Skeletal muscle tissue (tissue), 4 donors: ENCODE results near the gene COMT. TPM values are rescaled to one million over a fixed set of nuclear protein-coding genes. Genes with fewer than 3 reads are reported as not detected.

Experiments used
- H3K27ac ChIP-seq: one replicate; pipeline ENCODE4 v1.7.0; 2013; ENCODE audit warnings: mild to moderate bottlenecking, low read depth, low read length, inconsistent platforms
- H3K27me3 ChIP-seq, 3 donors: one replicate each; pipeline ENCODE4 v1.7.0; 2013; ENCODE audit warnings: low read length in 3 of 3; ENCODE audit not compliant: control insufficient read depth in 3 of 3, insufficient read depth in 3 of 3
- H3K36me3 ChIP-seq, 3 donors: one replicate each; pipeline ENCODE4 v1.7.0; 2013; ENCODE audit warnings: low read length in 3 of 3; ENCODE audit not compliant: control insufficient read depth in 3 of 3, insufficient read depth in 3 of 3
- H3K4me1 ChIP-seq, 3 donors: one replicate each; pipeline ENCODE4 v1.7.0; 2013; ENCODE audit warnings: low read length in 3 of 3, mild to moderate bottlenecking in 3 of 3; ENCODE audit not compliant: control insufficient read depth in 3 of 3, insufficient read depth in 3 of 3
- H3K4me3 ChIP-seq, 3 donors: one replicate each; pipeline ENCODE4 v1.7.0; 2013; ENCODE audit warnings: low read length in 3 of 3
- H3K9ac ChIP-seq, 3 donors: one replicate each; pipeline ENCODE4 v1.7.0; 2013; ENCODE audit warnings: low read length in 3 of 3, mild to moderate bottlenecking in 3 of 3, moderate library complexity in 2 of 3, low read depth in 1 of 3
- H3K9me3 ChIP-seq, 3 donors: one replicate each; pipeline ENCODE4 v1.7.0; 2013; ENCODE audit warnings: low read length in 3 of 3; ENCODE audit not compliant: control insufficient read depth in 3 of 3
- total RNA-seq: library from RNA; depleted of rRNA; stranded (reverse); fragments of >200 nt; gene quantifications from one replicate; pipeline ENCODE4 v1.2.3, GENCODE V29; 2014
- donor health status: Osteomylitis.

The COMT gene
- total RNA-seq, 1 donor from 2014 or later: 25.6 TPM

- Histone ChIP-seq H3K9me3 (no peaks in the 10 kb centered on the region), H3K27me3 (peaks cover 0 to 7% (median 0%) of the 10 kb centered on the region in 3 donors), H3K4me1 (peaks cover 36 to 58% (median 54%) of the 10 kb centered on the region in 3 donors), H3K27ac (no peak overlapping the region), H3K4me3 (no peak overlapping the region), H3K9ac (peak overlapping the region in 1 of 3 donors; percentile 85), H3K36me3 (peaks cover 0 to 7% (median 0%) of the 10 kb centered on the region in 3 donors)
These were observed 76.4 kb downstream of the COMT start for GRCh38 chr22:20018001-20018400.

Other genes with a start within 250 kb of the COMT start
- gene SEPTIN5, start 227.3 kb upstream of the COMT start, total RNA-seq: 28.7 TPM
- 6.8 TPM for gene GP1BB, start 218.2 kb upstream of the COMT start, total RNA-seq
- 4.2 TPM for gene TBX1, start 181.0 kb upstream of the COMT start, total RNA-seq
- gene GNB1L, start 86.9 kb upstream of the COMT start, total RNA-seq: 4.7 TPM
- gene RTL10, start 86.9 kb upstream of the COMT start, total RNA-seq: 9.4 TPM
- 13.6 TPM for gene TXNRD2, start within 50 bp of the COMT start, total RNA-seq
- 49.6 TPM for gene ARVCF, start 75.1 kb downstream of the COMT start, total RNA-seq
- 13.6 TPM for gene TANGO2, start 79.3 kb downstream of the COMT start, total RNA-seq
- 38.1 TPM for gene DGCR8, start 138.5 kb downstream of the COMT start, total RNA-seq
- gene RANBP1, start 174.3 kb downstream of the COMT start, total RNA-seq: 85.1 TPM
- gene TRMT2A, start 175.5 kb downstream of the COMT start, total RNA-seq: 31.8 TPM
- 3.1 TPM for gene ZDHHC8, start 190.0 kb downstream of the COMT start, total RNA-seq
- not detected for gene CCDC188, start 209.3 kb downstream of the COMT start, total RNA-seq